ENCODE results near the gene CEACAM19. TPM values are rescaled to one million over a fixed set of nuclear protein-coding genes. Genes with fewer than 3 reads are reported as not detected.
"Not testable (repeated sequence)": the region's sequence is repeated elsewhere in the genome, so short reads cannot be mapped to it uniquely, and the experiment has no call there.

The CEACAM19 gene
- total RNA-seq, 2 experiments from 2014 or later, result 0.63 TPM; not detected in 1

DNA sequence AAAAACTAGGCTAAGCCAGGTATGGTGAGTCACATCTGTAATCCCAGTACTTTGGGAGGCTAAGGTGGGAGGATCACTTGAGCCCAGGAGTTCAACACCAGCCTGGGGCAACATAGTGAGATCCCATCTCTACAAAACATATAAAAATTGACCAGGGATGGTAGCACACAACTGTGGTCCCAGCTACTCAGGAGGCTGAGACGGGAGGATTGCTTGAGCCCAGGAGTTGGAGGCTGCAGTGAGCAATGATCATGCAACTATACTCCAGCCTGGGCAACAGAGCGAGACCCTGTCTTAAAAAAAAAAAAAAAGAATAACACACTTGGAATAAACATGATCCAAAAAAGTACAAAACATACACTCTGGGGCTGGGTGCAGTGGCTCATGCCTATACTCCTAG is 1.3 kb upstream of the CEACAM19 start:
- CTCF ChIA-PET, result interaction anchor here (1.2 to 1.9 kb wide), 2 partner anchors 21 to 101 kb away, joined by 3 to 5 read pairs; no protein-coding TSS in a partner anchor

DNA sequence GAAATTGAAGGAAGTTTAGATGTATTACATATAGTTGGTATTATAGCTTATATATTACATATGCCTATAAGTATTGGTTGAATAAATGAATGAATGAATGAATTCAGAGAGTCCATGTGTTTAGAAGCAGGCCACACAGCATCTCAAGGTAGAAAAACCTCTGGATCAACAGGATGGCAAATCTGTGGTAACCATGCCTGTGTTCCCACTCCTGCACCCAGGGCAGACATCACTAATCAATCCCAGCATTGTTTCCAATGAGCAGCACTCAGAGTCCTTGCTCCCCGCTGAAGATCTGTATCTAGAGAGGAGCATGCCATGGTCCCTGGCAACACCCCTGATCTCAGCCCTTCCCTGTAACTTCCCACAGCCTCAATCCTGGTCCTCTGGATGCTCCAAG is 944 bp downstream of the CEACAM19 start:
- H3K27ac Mint-ChIP-seq, result no peak overlapping the region
- CTCF ChIA-PET, result interaction anchor here (1.9 kb wide), 1 partner anchor 15 kb away, joined by 8 read pairs; no protein-coding TSS in a partner anchor
- no peak overlapping the region for H3K4me3 Mint-ChIP-seq
- H3K4me1 Mint-ChIP-seq, result no peaks in the 10 kb centered on the region
- H3K27me3 Mint-ChIP-seq, result no peaks in the 10 kb centered on the region
- H3K9me3 Mint-ChIP-seq (ENCODE audit: low read depth), result no peaks in the 10 kb centered on the region
- ATAC-seq (no peak), DNase-seq (no peak)
- no peaks in the 10 kb centered on the region for H3K36me3 Mint-ChIP-seq

More for the DNA sequence above, 1.3 kb upstream of the CEACAM19 start:
- not testable (repeated sequence) for H3K4me3 Mint-ChIP-seq; H3K27ac Mint-ChIP-seq; DNase-seq; H3K27me3 Mint-ChIP-seq; H3K4me1 Mint-ChIP-seq; H3K9me3 Mint-ChIP-seq (ENCODE audit: low read depth); H3K36me3 Mint-ChIP-seq; ATAC-seq

DNA sequence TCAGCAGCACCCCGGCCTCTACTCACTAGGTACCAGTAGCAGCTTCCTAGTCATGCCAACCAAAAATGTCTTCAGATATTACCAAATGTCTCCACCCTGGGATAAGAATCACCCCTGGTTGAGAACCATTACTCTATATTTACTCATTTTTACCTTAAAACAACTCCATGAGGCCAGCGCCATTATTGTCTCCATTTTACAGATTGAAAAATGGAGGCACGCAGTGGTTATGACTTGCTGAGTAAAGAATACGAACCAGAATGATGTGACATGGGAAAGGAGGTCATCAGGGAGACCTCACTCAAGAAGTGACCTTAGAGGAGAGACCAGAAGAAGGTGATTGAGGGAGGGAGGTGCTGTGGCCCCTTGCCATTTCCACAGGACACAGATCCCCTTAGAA is 2.2 kb downstream of the CEACAM19 start:
- Mint-ChIP-seq H3K27me3 (no peaks in the 10 kb centered on the region), H3K36me3 (no peaks in the 10 kb centered on the region), H3K27ac (no peak overlapping the region), H3K4me3 (no peak overlapping the region), H3K9me3 (ENCODE audit: low read depth) (no peaks in the 10 kb centered on the region), H3K4me1 (no peaks in the 10 kb centered on the region)
- DNase-seq (no peak), ATAC-seq (no peak)
- CTCF ChIA-PET, result no interaction called here

GRCh38 chr19:44675521-44675920 is 4.2 kb downstream of the CEACAM19 start:
- DNase-seq (no peak), ATAC-seq (no peak)
- Mint-ChIP-seq H3K9me3 (ENCODE audit: low read depth) (no peaks in the 10 kb centered on the region), H3K27ac (no peak overlapping the region), H3K4me3 (no peak overlapping the region), H3K27me3 (peaks cover 2% of the 10 kb centered on the region), H3K36me3 (no peaks in the 10 kb centered on the region), H3K4me1 (no peaks in the 10 kb centered on the region)
- CTCF ChIA-PET, result interaction anchor here (1.2 kb wide), 1 partner anchor 21 kb away, joined by 4 read pairs; no protein-coding TSS in a partner anchor

DNA sequence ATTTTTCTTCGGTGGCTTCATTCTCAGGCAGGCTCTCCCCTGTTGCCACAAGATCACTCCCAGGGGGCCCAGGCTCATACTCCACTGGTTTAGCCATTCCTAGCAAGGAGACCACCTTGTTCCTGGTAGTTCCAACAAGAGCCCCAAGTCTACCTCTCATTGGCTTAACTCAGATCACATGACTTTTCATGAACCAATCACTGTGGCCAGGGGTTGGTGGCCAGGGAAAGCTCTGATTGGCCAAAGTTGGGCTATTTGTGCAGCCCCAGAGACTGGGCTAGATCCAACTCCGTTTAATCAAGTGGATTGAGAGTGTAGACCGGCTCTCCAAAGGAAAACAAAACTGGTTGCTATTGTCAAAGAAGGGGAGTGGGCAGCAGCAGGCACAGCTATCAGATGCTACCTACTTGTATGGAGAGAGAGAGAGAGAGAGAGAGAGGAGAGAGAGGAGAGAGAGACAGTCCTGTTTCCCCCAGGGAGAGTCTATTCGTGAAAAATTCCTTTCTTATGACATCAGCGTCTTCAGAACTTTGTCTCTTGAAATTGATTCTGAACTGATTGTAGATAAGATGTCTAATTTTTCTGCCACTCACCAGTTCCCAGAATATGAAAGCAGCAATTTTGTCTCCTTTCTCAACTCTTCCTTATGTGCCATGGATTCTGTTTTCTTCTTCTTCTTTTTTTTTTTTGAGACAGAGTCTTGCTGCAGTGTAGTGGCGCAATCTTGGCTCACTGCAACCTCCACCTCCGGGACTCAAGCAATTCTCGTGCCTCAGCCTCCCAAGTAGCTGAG is 5.9 kb downstream of the CEACAM19 start:
- no peak overlapping the region for H3K27ac Mint-ChIP-seq
- DNase-seq (no peak), ATAC-seq (no peak)
- no peaks in the 10 kb centered on the region for H3K36me3 Mint-ChIP-seq
- H3K9me3 Mint-ChIP-seq (ENCODE audit: low read depth), result no peaks in the 10 kb centered on the region
- no peak overlapping the region for H3K4me3 Mint-ChIP-seq
- H3K4me1 Mint-ChIP-seq, result no peaks in the 10 kb centered on the region
- CTCF ChIA-PET, result no interaction called here
- peaks cover 2% of the 10 kb centered on the region for H3K27me3 Mint-ChIP-seq

DNA sequence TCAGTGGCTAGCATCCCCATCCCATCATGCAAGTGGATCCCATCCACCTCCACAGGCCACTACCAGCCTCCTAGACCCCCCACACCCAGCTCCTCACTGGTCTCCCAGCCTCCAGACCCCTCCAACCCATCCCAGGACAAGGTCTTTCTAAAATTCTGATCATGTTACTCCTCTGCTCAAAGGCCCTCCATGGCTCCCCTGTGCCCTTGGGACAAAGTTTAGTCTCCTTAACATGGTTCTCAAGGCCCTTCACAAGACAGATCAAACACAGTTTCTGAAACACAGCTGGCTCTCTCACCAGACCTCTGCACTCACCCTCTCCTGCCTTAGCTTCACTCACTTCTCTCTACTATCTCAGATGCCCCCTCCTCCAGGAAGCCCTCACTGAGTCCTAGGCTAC is 9.3 kb downstream of the CEACAM19 start:
- H3K36me3 Mint-ChIP-seq, result no peaks in the 10 kb centered on the region
- no peak overlapping the region for H3K4me3 Mint-ChIP-seq
- DNase-seq (no peak), ATAC-seq (no peak)
- CTCF ChIA-PET, result interaction anchor here (1.8 kb wide), 1 partner anchor 9 kb away, joined by 8 read pairs; no protein-coding TSS in a partner anchor
- H3K27me3 Mint-ChIP-seq, result peaks cover 17% of the 10 kb centered on the region
- peaks cover 5% of the 10 kb centered on the region for H3K4me1 Mint-ChIP-seq
- H3K9me3 Mint-ChIP-seq (ENCODE audit: low read depth), result no peaks in the 10 kb centered on the region
- no peak overlapping the region for H3K27ac Mint-ChIP-seq

DNA sequence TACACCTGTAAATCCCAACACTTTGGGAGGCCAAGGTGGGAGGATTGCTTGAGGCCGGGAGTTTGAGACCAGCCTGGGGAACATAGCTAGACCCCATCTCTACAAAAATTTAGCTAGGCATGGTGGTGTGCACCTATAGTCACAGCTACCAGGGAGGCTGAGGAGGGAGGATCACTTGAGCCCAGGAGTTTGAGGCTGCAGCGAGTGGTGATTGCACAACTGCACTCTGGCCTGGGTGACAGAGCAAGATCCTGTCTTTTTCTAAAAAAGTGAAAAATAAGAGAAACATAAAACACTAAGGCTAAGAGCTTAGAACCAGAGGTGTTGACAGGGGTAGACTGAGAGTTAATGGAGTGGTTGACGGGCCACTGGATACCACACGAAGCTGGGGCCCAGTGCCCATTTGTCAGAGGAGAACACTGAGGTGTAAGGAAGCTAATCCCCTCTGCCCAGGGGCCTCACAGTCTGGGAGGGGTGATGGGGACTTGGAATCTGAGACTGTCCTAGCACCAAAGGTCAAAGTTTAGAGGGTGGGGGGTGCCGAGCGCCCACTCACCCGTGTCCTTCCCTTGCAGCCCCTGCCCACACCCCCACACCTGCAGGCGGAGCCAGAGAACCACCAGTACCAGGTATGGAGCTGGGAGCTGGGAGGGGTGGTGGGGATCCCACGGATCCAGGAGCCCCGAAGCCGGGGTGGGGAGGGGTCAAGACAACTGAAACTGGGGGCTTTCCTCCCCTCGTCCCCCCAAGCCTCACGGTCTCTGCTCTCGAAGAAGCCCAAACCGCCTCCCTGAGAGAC is 10.9 kb downstream of the CEACAM19 start:
- DNase-seq (no peak), ATAC-seq (no peak)
- Mint-ChIP-seq H3K9me3 (ENCODE audit: low read depth) (no peaks in the 10 kb centered on the region), H3K4me1 (peaks cover 5% of the 10 kb centered on the region), H3K36me3 (no peaks in the 10 kb centered on the region), H3K27ac (no peak overlapping the region), H3K27me3 (peaks cover 24% of the 10 kb centered on the region), H3K4me3 (no peak overlapping the region)
- CTCF ChIA-PET, result interaction anchor here (0.6 to 1.8 kb wide), 3 partner anchors 14 to 42 kb away, joined by 3 to 5 read pairs (median 4); no protein-coding TSS in a partner anchor

DNA sequence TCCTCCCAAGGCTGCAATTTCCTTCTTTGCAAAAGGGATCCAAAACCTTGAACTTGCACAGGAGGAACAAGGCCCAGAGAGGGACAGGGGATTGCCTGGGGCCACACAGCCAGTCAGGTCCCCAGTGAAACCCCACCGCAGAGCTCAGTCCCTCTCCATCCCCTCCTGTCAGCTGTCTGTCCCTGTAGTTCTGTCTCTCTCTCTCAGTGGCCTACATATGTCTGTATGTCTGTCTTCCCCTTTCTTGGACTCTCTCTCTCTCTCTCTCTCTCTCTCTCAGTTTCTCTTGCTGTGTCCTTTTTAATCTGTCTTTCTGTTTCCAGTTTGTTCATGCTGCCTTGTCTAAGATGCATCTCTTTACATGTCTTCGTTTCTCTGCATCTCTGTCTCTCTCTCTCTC is 11.5 kb downstream of the CEACAM19 start:
- Mint-ChIP-seq H3K4me3 (no peak overlapping the region), H3K27me3 (peaks cover 28% of the 10 kb centered on the region), H3K36me3 (no peaks in the 10 kb centered on the region), H3K27ac (peak overlapping the region; percentile 13), H3K9me3 (ENCODE audit: low read depth) (no peaks in the 10 kb centered on the region), H3K4me1 (peaks cover 5% of the 10 kb centered on the region)
- DNase-seq (no peak), ATAC-seq (no peak)
- CTCF ChIA-PET, result interaction anchor here (1.5 to 1.8 kb wide), 2 partner anchors 28 to 41 kb away, joined by 3 to 5 read pairs; no protein-coding TSS in a partner anchor

DNA sequence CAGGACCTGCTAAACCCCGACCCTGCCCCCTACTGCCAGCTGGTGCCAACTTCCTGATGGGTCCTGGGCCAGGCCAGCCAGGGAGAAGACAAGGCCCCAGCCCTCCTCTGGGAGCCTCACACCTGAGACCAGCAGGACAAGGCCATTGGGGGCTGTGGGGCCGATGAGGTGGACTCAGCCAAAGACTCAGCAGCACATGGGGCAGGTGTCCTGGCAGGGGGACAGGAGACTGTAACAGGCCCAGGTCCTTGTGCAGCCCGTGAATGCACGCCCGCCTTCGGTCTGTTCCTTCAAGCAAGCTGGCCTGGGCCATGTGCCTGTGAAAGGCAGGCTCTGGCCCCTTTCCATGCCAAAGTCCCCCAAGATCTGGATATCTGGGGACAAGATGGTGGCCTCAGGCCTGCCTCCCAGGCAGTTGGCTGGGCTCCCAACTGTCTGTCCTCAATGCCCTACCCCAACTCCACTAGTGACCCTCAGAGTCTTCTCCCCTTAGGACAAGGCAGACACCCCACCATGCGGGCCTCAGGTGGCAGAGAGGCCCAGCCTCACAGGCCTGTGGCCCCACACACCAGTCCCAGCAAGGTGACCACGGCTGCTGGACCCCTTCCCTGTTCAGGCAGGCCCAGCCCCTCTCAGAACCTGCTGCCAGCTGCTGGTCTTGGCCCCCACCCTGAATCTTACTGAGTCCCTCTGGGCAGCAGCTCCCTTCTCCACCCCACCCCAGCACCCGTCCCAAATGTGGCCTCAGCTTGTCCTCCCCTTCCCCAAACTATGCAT is 12.3 kb downstream of the CEACAM19 start:
- Mint-ChIP-seq H3K4me1 (peaks cover 5% of the 10 kb centered on the region), H3K4me3 (no peak overlapping the region), H3K9me3 (ENCODE audit: low read depth) (no peaks in the 10 kb centered on the region), H3K36me3 (no peaks in the 10 kb centered on the region), H3K27me3 (peaks cover 33% of the 10 kb centered on the region), H3K27ac (no peak overlapping the region)
- CTCF ChIA-PET, result no interaction called here
- DNase-seq (no peak), ATAC-seq (no peak)

GRCh38 chr19:44684396-44684795 is 13.1 kb downstream of the CEACAM19 start:
- CTCF ChIA-PET; H3K4me1 Mint-ChIP-seq; H3K4me3 Mint-ChIP-seq; H3K27ac Mint-ChIP-seq; H3K9me3 Mint-ChIP-seq (ENCODE audit: low read depth); DNase-seq; H3K36me3 Mint-ChIP-seq; ATAC-seq: not testable (repeated sequence)
- H3K27me3 Mint-ChIP-seq, result peaks cover 35% of the 10 kb centered on the region

DNA sequence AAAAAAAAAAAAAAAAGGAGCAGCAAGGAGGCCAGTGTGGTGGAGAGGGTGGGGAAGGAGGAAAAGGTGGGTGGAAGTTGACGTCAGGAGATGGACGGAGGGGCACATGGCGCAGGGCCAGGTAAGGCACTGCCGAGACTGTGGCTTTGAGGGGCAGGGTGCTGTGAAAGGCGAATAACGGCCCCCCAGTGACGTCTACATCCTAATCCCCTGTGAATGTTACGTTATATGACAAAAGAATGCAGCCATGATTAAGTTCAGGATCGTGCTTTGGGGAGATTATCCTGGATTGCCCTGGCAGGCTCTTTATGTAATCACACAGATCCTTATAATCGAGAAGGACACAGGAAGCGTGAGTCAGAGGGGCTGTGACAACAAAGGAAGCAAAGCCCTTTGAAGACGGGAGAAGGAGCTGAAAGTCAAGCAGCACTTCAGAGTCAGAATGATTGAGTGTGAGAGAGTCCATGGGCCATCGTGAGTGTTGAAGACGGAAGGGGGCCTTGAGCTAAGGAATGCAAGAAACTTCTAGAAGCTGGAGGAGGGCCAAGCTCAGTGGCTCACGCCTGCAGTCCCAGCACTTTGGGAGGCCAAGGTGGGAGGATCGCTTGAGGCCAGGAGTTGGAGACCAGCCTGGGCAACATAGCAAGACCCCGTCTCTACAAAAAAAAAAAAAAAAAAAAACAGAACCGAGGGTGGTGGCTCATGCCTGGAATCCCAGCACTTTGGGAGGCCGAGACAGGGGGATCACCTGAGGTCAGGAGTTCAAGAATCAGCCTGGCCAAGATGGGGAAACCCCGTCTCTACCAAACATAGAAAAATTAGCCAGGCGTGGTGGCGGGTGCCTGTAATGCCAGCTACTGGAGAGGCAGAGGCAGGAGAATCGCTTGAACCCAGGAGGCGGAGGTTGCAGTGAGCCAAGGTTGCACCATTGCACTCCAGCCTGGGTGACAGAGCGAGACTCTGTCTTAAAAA is 13.9 kb downstream of the CEACAM19 start:
- ATAC-seq, result no peak
- H3K27me3 Mint-ChIP-seq, result peaks cover 35% of the 10 kb centered on the region
- no peaks in the 10 kb centered on the region for H3K36me3 Mint-ChIP-seq
- CTCF ChIA-PET, result interaction anchor here (0.7 to 1.4 kb wide), 5 partner anchors 39 to 360 kb away, joined by 3 to 4 read pairs (median 3); no protein-coding TSS in a partner anchor
- no peak for DNase-seq
- no peaks in the 10 kb centered on the region for H3K9me3 Mint-ChIP-seq (ENCODE audit: low read depth)
- H3K4me1 Mint-ChIP-seq, result peaks cover 14% of the 10 kb centered on the region
- no peak overlapping the region for H3K4me3 Mint-ChIP-seq
- no peak overlapping the region for H3K27ac Mint-ChIP-seq

DNA sequence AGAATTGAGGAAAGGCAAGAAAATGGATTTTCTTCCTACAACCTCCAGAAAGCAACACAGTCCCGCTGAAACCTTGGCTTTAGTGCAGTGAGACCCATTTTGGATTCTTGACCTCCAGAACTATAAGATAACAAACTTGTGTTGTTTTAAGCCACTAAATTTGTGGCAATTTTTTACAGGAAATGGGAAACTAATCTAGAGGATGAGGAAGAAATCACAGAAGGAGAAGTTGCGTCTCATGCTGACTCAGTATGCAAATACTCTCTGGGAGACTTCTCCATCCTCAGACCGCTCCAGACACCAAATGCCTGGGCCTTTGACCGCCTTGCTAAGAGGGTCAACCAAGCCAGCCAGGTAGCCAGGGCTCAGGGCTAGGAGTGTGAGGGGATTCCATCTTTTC is 14.6 kb downstream of the CEACAM19 start:
- no peaks in the 10 kb centered on the region for H3K9me3 Mint-ChIP-seq (ENCODE audit: low read depth)
- no peaks in the 10 kb centered on the region for H3K36me3 Mint-ChIP-seq
- ATAC-seq, result no peak
- no peak overlapping the region for H3K27ac Mint-ChIP-seq
- DNase-seq, result no peak
- H3K27me3 Mint-ChIP-seq, result peaks cover 35% of the 10 kb centered on the region
- CTCF ChIA-PET, result interaction anchor here (0.9 to 1.4 kb wide), 3 partner anchors 38 to 115 kb away, joined by 3 to 4 read pairs (median 3); no protein-coding TSS in a partner anchor
- H3K4me1 Mint-ChIP-seq, result peaks cover 14% of the 10 kb centered on the region
- H3K4me3 Mint-ChIP-seq, result no peak overlapping the region
